A549 (cell line): Measurements from ENCODE around the gene GAL3ST3. TPM values are rescaled to one million over a fixed set of nuclear protein-coding genes. Genes with fewer than 3 reads are reported as not detected.

Source experiments
- ATAC-seq, 2 experiments: fragments of 200-7000 bp in 1 of 2; fragments of >200 bp in 1 of 2; cut with Nextera tagmentation in 1 of 2; cut with Tn5 transposase in 1 of 2; 3 replicates each; pipeline versions ENCODE4 v1.8.0 to v1.9.1; 2018 to 2020; ENCODE audit warnings: mild to moderate bottlenecking in 1 of 2, moderate library complexity in 1 of 2
- CTCF ChIA-PET: fragments of 300-600 bp; sonication (Branson Sonifier 250); formaldehyde crosslinking; extraction: SDS; loops from one replicate; lab custom pipeline; 2021; ENCODE audit warnings: antibody characterized with exemption, inconsistent platforms; lab: Yijun Ruan, JAX
- POLR2A ChIA-PET: fragments of 350-600 bp; formaldehyde crosslinking; extraction: SDS; loops from one replicate; lab custom pipeline; 2021; ENCODE audit warnings: antibody characterized with exemption, inconsistent platforms; lab: Yijun Ruan, JAX
- DNase-seq, 2 experiments: peaks; one replicate each; pipeline versions ENCODE4 v3.0.0 to v3.0.0-alpha.2; 2011 to 2016; ENCODE audit warnings: low read depth in 1 of 2, low spot score in 1 of 2
- FAIRE-seq: peaks from 2 replicates; lab custom pipeline; 2011; peaks lifted over from hg19 to GRCh38; lab: Jason Lieb, UNC
- H3K27ac ChIP-seq, 2 experiments: fragments of >200 bp; sonication (Bioruptor Twin); formaldehyde crosslinking; 3 replicates each; pipeline ENCODE4 v1.5.1; 2016 to 2017
- H3K4me1 ChIP-seq: fragments of >200 bp; sonication (Bioruptor Twin); formaldehyde crosslinking; 3 replicates; pipeline ENCODE4 v1.6.1; 2016
- H3K4me2 ChIP-seq: fragments of >200 bp; sonication (Bioruptor Twin); formaldehyde crosslinking; 3 replicates; pipeline ENCODE4 v1.6.1; 2016
- H3K4me3 ChIP-seq: fragments of >200 bp; sonication (Bioruptor Twin); formaldehyde crosslinking; 3 replicates; pipeline ENCODE4 v1.5.1; 2016
- H3K9me3 ChIP-seq: fragments of >200 bp; sonication (Bioruptor Twin); formaldehyde crosslinking; 3 replicates; pipeline ENCODE4 v1.6.1; 2016
- CHD2 ChIP-seq: fragments of 150-350 bp; IDR thresholded peaks from 2 replicates; pipeline ENCODE4 v1.6.1; 2014; ENCODE audit warnings: low read length; ENCODE audit not compliant: partially characterized antibody
- CTCF ChIP-seq: fragments of >200 bp; sonication (Bioruptor Twin); formaldehyde crosslinking; IDR thresholded peaks from 3 replicates; pipeline ENCODE4 v1.5.1; 2016
- ELK1 ChIP-seq: fragments of 150-350 bp; IDR thresholded peaks from 2 replicates; pipeline ENCODE4 v1.6.1; 2014; ENCODE audit warnings: low read depth, mild to moderate bottlenecking, low read length
- HEYL ChIP-seq: fragments of 250-450 bp; sonication (Bioruptor Pico); IDR thresholded peaks from 2 replicates; pipeline ENCODE4 v1.8.0; 2021; ENCODE audit warnings: mild to moderate bottlenecking, moderate library complexity
- HOXB13 ChIP-seq: fragments of 250-450 bp; sonication (Bioruptor Pico); IDR thresholded peaks from 2 replicates; pipeline ENCODE4 v1.5.0; 2020; ENCODE audit warnings: low read depth, mild to moderate bottlenecking, moderate library complexity
- HOXB5 ChIP-seq: fragments of 250-450 bp; sonication (Bioruptor Pico); IDR thresholded peaks from 2 replicates; pipeline ENCODE4 v1.5.0; 2020; ENCODE audit warnings: mild to moderate bottlenecking, moderate library complexity
- KDM5A ChIP-seq: fragments of 200-600 bp; sonication (generic); IDR thresholded peaks from 2 replicates; pipeline ENCODE4 v1.6.1; 2016; ENCODE audit warnings: antibody characterized with exemption, mild to moderate bottlenecking
- MAFK ChIP-seq: fragments of 450-650 bp; IDR thresholded peaks from 2 replicates; pipeline ENCODE4 v1.6.1; 2014; ENCODE audit not compliant: partially characterized antibody
- MAZ ChIP-seq: fragments of 150-350 bp; IDR thresholded peaks from 2 replicates; pipeline ENCODE4 v1.6.1; 2014; ENCODE audit warnings: antibody characterized with exemption, low read depth, low read length, borderline replicate concordance
- MYC ChIP-seq: IDR thresholded peaks from 2 replicates; pipeline ENCODE4 v1.6.1; 2012; ENCODE audit warnings: mild to moderate bottlenecking, inconsistent platforms, low read length, improper control_type of control experiment, borderline replicate concordance
- NR3C1 ChIP-seq: fragments of >200 bp; sonication (Bioruptor Twin); formaldehyde crosslinking; IDR thresholded peaks from 3 replicates; pipeline ENCODE4 v1.6.1; 2017
- POLR2A ChIP-seq: IDR thresholded peaks from 2 replicates; pipeline ENCODE4 v1.6.1; 2012; ENCODE audit warnings: mild to moderate bottlenecking, low read length
- POLR2AphosphoS2 ChIP-seq: conservative IDR thresholded peaks from 2 replicates; pipeline ENCODE4 v1.6.1; 2012; ENCODE audit warnings: low read length, improper control_type of control experiment, inconsistent platforms
- RCOR1 ChIP-seq: fragments of 150-350 bp; IDR thresholded peaks from 2 replicates; pipeline ENCODE4 v1.6.1; 2014; ENCODE audit warnings: antibody characterized with exemption, low read length, low read depth
- REST ChIP-seq: fragments of 200-600 bp; sonication (generic); IDR thresholded peaks from 2 replicates; pipeline ENCODE4 v1.6.1; 2016; ENCODE audit warnings: antibody characterized with exemption, mild to moderate bottlenecking, moderate library complexity
- RNF2 ChIP-seq: fragments of 200-600 bp; sonication (generic); IDR thresholded peaks from 2 replicates; pipeline ENCODE4 v1.6.1; 2016; ENCODE audit warnings: low read depth, mild to moderate bottlenecking, antibody characterized with exemption, moderate library complexity, borderline replicate concordance
- ZFP36 ChIP-seq: fragments of 450-650 bp; IDR thresholded peaks from 2 replicates; pipeline ENCODE4 v1.6.1; 2014; ENCODE audit warnings: borderline replicate concordance; ENCODE audit not compliant: partially characterized antibody
- ZSCAN20 ChIP-seq: fragments of 250-450 bp; sonication (Bioruptor Pico); IDR thresholded peaks from 2 replicates; pipeline ENCODE4 v1.8.0; 2022; ENCODE audit warnings: mild to moderate bottlenecking, moderate library complexity
- WGBS: methylation state at CpG from one replicate; pipeline ENCODE4 v1.1.6; 2017; ENCODE audit errors: missing lambda C conversion rate; 5-methylcytosine and 5-hydroxymethylcytosine counted together
- polyA plus RNA-seq, 4 experiments: library from polyadenylated mRNA; depleted of rRNA in 3 of 4; stranded (reverse); fragments of >200 nt; fragmentation: RNase III in 1 of 4; extraction: RNeasy Plus Mini Kit Qiagen cat#74134 plus additional on column Dnase treatment in 1 of 4; gene quantifications; 2 replicates in 3 of 4; 3 replicates in 1 of 4; pipeline ENCODE4 v1.2.3, GENCODE V29; 2011 to 2017

The GAL3ST3 gene
- polyA plus RNA-seq, 2 of the 4 experiments (the other 2 are of a cell fraction) = not detected

- Histone ChIP-seq H3K4me2 (no peak overlapping the region), H3K4me3 (no peak overlapping the region), H3K27ac (no peak overlapping the region), H3K9me3 (peaks cover under 1% of the 10 kb centered on the region; the same call in 2 of the 3 replicates), H3K4me1 (peaks cover 9% of the 10 kb centered on the region; the same call in 1 of the 3 replicates)
- DNase-seq (no peak), ATAC-seq (no peak), FAIRE-seq (no peak)
- TF ChIP-seq CHD2 (no peak), NR3C1 (no peak), RNF2 (no peak), MYC (no peak), MAZ (no peak), KDM5A (no peak), MAFK (no peak), CTCF (no peak), HEYL (CRISPR knock-in tag) (no peak), ZFP36 (no peak), HOXB13 (CRISPR knock-in tag) (no peak)
- ChIA-PET CTCF (interaction anchor here (0.5 to 15.8 kb wide), 7 partner anchors 9 to 242 kb away, joined by 3 to 188 read pairs (median 4); partner anchors contain the start of genes CATSPER1 and SF3B2), POLR2A (no interaction called here)
- 94% methylated on average over 56 of the region's 81 CpGs for WGBS
Observed at GRCh38 chr11:66042227-66042995, 6.5 kb downstream of the GAL3ST3 start.

- FAIRE-seq (no peak), ATAC-seq (no peak), DNase-seq (no peak)
- WGBS = 69% methylated on average over 3 of the region's 3 CpGs
- Histone ChIP-seq H3K9me3 (peaks cover 12% of the 10 kb centered on the region), H3K27ac (no peak overlapping the region), H3K4me3 (no peak overlapping the region), H3K4me1 (peaks cover 1% of the 10 kb centered on the region; the same call in 1 of the 3 replicates), H3K4me2 (no peak overlapping the region)
- CTCF ChIA-PET = interaction anchor here (0.9 to 15.8 kb wide), 3 partner anchors 5 to 28 kb away, joined by 3 to 188 read pairs (median 143); no protein-coding TSS in a partner anchor
- POLR2A ChIA-PET = no interaction called here
- TF ChIP-seq HOXB5 (CRISPR knock-in tag) = no peak
- TF ChIP-seq RCOR1 = no peak
- no peak for TF ChIP-seq REST
- no peak for TF ChIP-seq ZSCAN20 (CRISPR knock-in tag)
- TF ChIP-seq POLR2AphosphoS2 = no peak
- TF ChIP-seq ELK1 = no peak
- no peak for TF ChIP-seq POLR2A
Observed at GRCh38 chr11:66039765-66040164, 9.2 kb downstream of the GAL3ST3 start.
